Muscle layer of duodenum (tissue), 2 donors: ENCODE data around the gene DCST2.

ENCODE experiments used
- H3K27ac ChIP-seq: one replicate; pipeline ENCODE4 v1.7.0; 2013; ENCODE audit warnings: mild to moderate bottlenecking, low read length
- H3K27me3 ChIP-seq: one replicate; pipeline ENCODE4 v1.7.0; 2013; ENCODE audit warnings: low read depth, mild to moderate bottlenecking, control low read depth, low read length
- H3K36me3 ChIP-seq, 2 donors: one replicate each; pipeline ENCODE4 v1.7.0; 2013; ENCODE audit warnings: low read length in 2 of 2, control low read depth in 1 of 2, mild to moderate bottlenecking in 1 of 2; ENCODE audit not compliant: insufficient read depth in 2 of 2, control insufficient read depth in 1 of 2
- H3K4me1 ChIP-seq, 2 donors: one replicate each; pipeline ENCODE4 v1.7.0; 2013; ENCODE audit warnings: low read length in 2 of 2, mild to moderate bottlenecking in 2 of 2, control low read depth in 1 of 2, moderate library complexity in 1 of 2; ENCODE audit not compliant: insufficient read depth in 2 of 2, control insufficient read depth in 1 of 2
- H3K4me3 ChIP-seq, 2 donors: one replicate each; pipeline ENCODE4 v1.7.0; 2013; ENCODE audit warnings: low read length in 2 of 2, low read depth in 1 of 2, mild to moderate bottlenecking in 1 of 2
- H3K9me3 ChIP-seq, 2 donors: one replicate each; pipeline ENCODE4 v1.7.0; 2013; ENCODE audit warnings: low read length in 2 of 2, control low read depth in 1 of 2, mild to moderate bottlenecking in 1 of 2; ENCODE audit not compliant: control insufficient read depth in 1 of 2
- donor health status: healthy.

DCST2 gene

GRCh38 chr1:155066777-155067176 is 33.2 kb upstream of the DCST2 start:
- H3K4me1 ChIP-seq: peaks cover 12 to 39% of the 10 kb centered on the region in 2 donors
- H3K9me3 ChIP-seq: no peaks in the 10 kb centered on the region
- H3K36me3 ChIP-seq: no peaks in the 10 kb centered on the region
- H3K27me3 ChIP-seq: no peaks in the 10 kb centered on the region
- H3K4me3 ChIP-seq: no peak overlapping the region
- no peak overlapping the region for H3K27ac ChIP-seq

GRCh38 chr1:155064832-155065429 is 31.4 kb upstream of the DCST2 start:
- Histone ChIP-seq H3K27ac (no peak overlapping the region), H3K36me3 (peaks cover 0 to 3% of the 10 kb centered on the region in 2 donors), H3K9me3 (no peaks in the 10 kb centered on the region), H3K4me1 (peaks cover 12 to 32% of the 10 kb centered on the region in 2 donors), H3K27me3 (no peaks in the 10 kb centered on the region), H3K4me3 (peak overlapping the region in 1 of 2 donors; percentile 71)

GRCh38 chr1:155064111-155064831 is 30.7 kb upstream of the DCST2 start:
- Histone ChIP-seq H3K27me3 (no peaks in the 10 kb centered on the region), H3K9me3 (no peaks in the 10 kb centered on the region), H3K4me1 (peaks cover 12 to 31% of the 10 kb centered on the region in 2 donors), H3K36me3 (peaks cover 0 to 7% of the 10 kb centered on the region in 2 donors), H3K4me3 (peak overlapping the region; percentile 71 to 94), H3K27ac (no peak overlapping the region)

DNA sequence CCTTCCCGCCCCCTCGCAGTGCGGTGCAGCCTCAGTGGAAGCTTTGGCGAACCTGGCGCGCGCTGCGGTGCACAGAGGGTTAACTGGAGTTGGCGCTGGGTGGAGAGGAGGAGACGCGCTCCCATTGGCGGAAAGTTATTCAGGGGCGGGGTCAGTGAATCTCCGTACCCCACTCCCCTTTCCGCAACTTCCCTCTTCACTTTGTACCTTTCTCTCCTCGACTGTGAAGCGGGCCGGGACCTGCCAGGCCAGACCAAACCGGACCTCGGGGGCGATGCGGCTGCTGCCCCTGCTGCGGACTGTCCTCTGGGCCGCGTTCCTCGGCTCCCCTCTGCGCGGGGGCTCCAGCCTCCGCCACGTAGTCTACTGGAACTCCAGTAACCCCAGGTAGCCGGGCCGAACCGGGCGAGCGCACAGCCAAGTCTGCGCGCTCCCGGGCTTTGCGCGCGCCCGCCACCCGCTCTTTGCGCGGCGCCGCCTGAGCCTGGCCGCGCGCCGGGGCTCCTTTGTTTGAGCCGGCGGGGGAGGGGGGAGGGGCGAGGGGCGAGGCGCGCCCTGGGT is 30.0 kb upstream of the DCST2 start, which contains the start of gene EFNA4:
Gene EFNA4 (plus strand): TSS at position 191 of the 561 bp plus-strand sequence. CDS start 84 bp downstream, at position 275.
- H3K9me3 ChIP-seq: no peaks in the 10 kb centered on the region
- H3K36me3 ChIP-seq: peaks cover 3 to 7% of the 10 kb centered on the region in 2 donors
- H3K27ac ChIP-seq: peak within 1 kb of the TSS; percentile 63
- H3K4me3 ChIP-seq: peak within 1 kb of the TSS; percentile 71 to 94
- H3K4me1 ChIP-seq: peaks cover 12 to 31% of the 10 kb centered on the region in 2 donors
- no peaks in the 10 kb centered on the region for H3K27me3 ChIP-seq

- peak overlapping the region; percentile 63 for H3K27ac ChIP-seq
- H3K9me3 ChIP-seq: no peaks in the 10 kb centered on the region
- H3K27me3 ChIP-seq: no peaks in the 10 kb centered on the region
- H3K4me1 ChIP-seq: peaks cover 12 to 31% of the 10 kb centered on the region in 2 donors
- peaks cover 8 to 14% of the 10 kb centered on the region in 2 donors for H3K36me3 ChIP-seq
- peak overlapping the region; percentile 71 to 94 for H3K4me3 ChIP-seq
Observed at GRCh38 chr1:155062702-155063411, 29.3 kb upstream of the DCST2 start.

- peak overlapping the region in 1 of 2 donors; percentile 94 for H3K4me3 ChIP-seq
- peaks cover 10 to 20% of the 10 kb centered on the region in 2 donors for H3K36me3 ChIP-seq
- H3K27ac ChIP-seq: no peak overlapping the region
- no peaks in the 10 kb centered on the region for H3K27me3 ChIP-seq
- H3K9me3 ChIP-seq: no peaks in the 10 kb centered on the region
- H3K4me1 ChIP-seq: peaks cover 12 to 31% of the 10 kb centered on the region in 2 donors
Observed at GRCh38 chr1:155062151-155062686, 28.6 kb upstream of the DCST2 start.

GRCh38 chr1:155061381-155062150 is 28.0 kb upstream of the DCST2 start:
- peaks cover 12 to 31% of the 10 kb centered on the region in 2 donors for H3K4me1 ChIP-seq
- H3K4me3 ChIP-seq: no peak overlapping the region
- no peak overlapping the region for H3K27ac ChIP-seq
- no peaks in the 10 kb centered on the region for H3K27me3 ChIP-seq
- no peaks in the 10 kb centered on the region for H3K9me3 ChIP-seq
- H3K36me3 ChIP-seq: peaks cover 15 to 27% of the 10 kb centered on the region in 2 donors

DNA sequence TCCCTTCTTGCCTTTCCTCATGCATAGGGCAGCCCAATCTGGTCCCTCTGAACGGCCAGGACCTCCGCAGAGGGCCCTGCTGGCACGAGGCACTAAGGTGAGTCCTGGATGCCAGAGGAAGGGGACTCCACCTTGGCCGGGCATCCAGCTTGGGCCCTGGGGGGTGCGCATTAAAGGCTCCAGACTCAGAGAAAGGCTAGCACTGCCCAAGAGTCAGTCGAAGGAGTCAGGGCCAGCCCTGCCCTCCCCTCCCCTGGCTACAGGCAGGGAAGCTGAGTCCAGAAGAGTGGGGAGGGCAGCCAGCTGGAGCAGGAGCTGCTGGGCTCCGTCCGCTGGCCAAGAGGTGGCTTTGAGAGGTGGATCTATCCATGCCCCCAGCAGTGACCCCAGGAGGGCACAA is 27.2 kb upstream of the DCST2 start:
- Histone ChIP-seq H3K4me3 (no peak overlapping the region), H3K36me3 (peaks cover 21 to 35% of the 10 kb centered on the region in 2 donors), H3K9me3 (no peaks in the 10 kb centered on the region), H3K4me1 (peaks cover 12 to 31% of the 10 kb centered on the region in 2 donors), H3K27ac (no peak overlapping the region), H3K27me3 (no peaks in the 10 kb centered on the region)

DNA sequence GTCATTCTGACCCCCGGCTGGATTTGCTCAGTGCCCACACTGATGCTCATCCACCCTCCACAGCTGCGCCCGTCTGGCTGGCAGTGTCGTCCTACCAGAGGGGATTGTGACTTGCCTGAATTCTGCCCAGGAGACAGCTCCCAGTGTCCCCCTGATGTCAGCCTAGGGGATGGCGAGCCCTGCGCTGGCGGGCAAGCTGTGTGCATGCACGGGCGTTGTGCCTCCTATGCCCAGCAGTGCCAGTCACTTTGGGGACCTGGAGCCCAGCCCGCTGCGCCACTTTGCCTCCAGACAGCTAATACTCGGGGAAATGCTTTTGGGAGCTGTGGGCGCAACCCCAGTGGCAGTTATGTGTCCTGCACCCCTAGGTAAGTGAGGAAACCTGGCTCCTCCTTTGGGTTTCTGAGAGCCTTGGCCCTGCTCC is 24.2 kb upstream of the DCST2 start:
- H3K27ac ChIP-seq: no peak overlapping the region
- H3K4me3 ChIP-seq: no peak overlapping the region
- peaks cover 28 to 45% of the 10 kb centered on the region in 2 donors for H3K36me3 ChIP-seq
- H3K9me3 ChIP-seq: no peaks in the 10 kb centered on the region
- H3K27me3 ChIP-seq: no peaks in the 10 kb centered on the region
- H3K4me1 ChIP-seq: peaks cover 5 to 18% of the 10 kb centered on the region in 2 donors

- peaks cover 9 to 18% of the 10 kb centered on the region in 2 donors for H3K4me1 ChIP-seq
- H3K36me3 ChIP-seq: peaks cover 28 to 45% of the 10 kb centered on the region in 2 donors
- no peak overlapping the region for H3K4me3 ChIP-seq
Observed at GRCh38 chr1:155057104-155057503, 23.5 kb upstream of the DCST2 start.

More at GRCh38 chr1:155057104-155057503, 23.5 kb upstream of the DCST2 start:
- H3K9me3 ChIP-seq: no peaks in the 10 kb centered on the region
- no peak overlapping the region for H3K27ac ChIP-seq
- no peaks in the 10 kb centered on the region for H3K27me3 ChIP-seq
